SK-MEL-5 (cell line): ENCODE measurements around the gene TMEM43. TPM values are rescaled to one million over a fixed set of nuclear protein-coding genes. Genes with fewer than 3 reads are reported as not detected.
"Not testable (repeated sequence)": the region's sequence is repeated elsewhere in the genome, so short reads cannot be mapped to it uniquely, and the experiment has no call there.

Source experiments
- DNase-seq: peaks from one replicate; pipeline ENCODE4 v3.0.0-alpha.2; 2016; ENCODE audit warnings: low read depth, low spot score
- in situ Hi-C: cut with HindIII; loops from 2 replicates; pipeline ENCODE4 v1.10.0; 2016; ENCODE audit warnings: low sequenced_read_pairs, high pct_unique_total_duplicates, low pct_unique_long_range_greater_than_20kb
- polyA plus RNA-seq, 2 experiments: library from polyadenylated mRNA; depleted of rRNA; stranded (reverse); fragments of >200 nt; gene quantifications; 2 replicates each; pipeline ENCODE4 v1.2.3, GENCODE V29; 2015
- total RNA-seq: library from RNA; depleted of rRNA; stranded (reverse); fragments of >200 nt; shearing (Covaris generic); gene quantifications from 2 replicates; pipeline ENCODE4 v1.2.3, GENCODE V29; 2014; rRNA removed

Gene TMEM43, protein sequence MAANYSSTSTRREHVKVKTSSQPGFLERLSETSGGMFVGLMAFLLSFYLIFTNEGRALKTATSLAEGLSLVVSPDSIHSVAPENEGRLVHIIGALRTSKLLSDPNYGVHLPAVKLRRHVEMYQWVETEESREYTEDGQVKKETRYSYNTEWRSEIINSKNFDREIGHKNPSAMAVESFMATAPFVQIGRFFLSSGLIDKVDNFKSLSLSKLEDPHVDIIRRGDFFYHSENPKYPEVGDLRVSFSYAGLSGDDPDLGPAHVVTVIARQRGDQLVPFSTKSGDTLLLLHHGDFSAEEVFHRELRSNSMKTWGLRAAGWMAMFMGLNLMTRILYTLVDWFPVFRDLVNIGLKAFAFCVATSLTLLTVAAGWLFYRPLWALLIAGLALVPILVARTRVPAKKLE
- total RNA-seq: 56.4 and 58.2 TPM in 2 replicates
- 51.6 and 60.9 TPM in 2 replicates for polyA plus RNA-seq (2015; cell fraction: cytosol; rRNA removed)
- polyA plus RNA-seq (2015; cell fraction: nucleus; rRNA removed): 70.2 and 79.0 TPM in 2 replicates

DNA sequence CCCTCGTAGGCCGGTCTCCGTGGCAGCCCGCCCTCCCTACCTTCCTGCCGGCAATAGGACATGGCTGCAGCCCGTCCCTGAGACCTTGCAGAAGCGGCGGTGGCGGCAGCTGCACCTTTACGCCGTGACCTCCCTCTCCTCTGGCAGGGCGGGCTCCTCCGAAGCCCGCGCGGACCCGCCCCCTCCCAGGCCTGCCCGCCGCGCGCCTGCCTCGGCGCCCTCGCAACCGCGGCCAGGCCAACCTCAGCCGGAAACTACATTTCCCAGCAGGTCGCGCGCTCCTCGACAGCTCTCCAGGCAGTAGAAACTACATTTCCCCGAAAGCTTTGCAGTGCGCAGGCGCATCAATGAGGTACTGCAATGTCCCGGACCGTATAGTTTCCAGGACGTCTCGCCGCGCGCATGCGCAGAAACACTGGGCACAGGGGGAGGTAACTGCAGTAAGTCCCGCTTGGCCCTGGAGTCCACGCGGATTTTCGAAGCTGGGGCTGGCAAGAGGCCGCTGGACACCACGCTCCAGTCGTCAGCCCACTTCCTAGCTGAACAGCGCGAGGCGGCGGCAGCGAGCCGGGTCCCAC lies at the start of gene TMEM43, which contains the start of gene CHCHD4:
TSS of gene TMEM43 (plus strand) at position 438 of the 578 bp plus-strand sequence. CDS start 142 bp downstream, outside the sequence.
TSS of gene CHCHD4 (minus strand) at position 256 of the 578 bp plus-strand sequence. CDS start at position 62, 194 bp downstream.
- peak; percentile 99 for DNase-seq
- in situ Hi-C loops: no loop called here

DNA sequence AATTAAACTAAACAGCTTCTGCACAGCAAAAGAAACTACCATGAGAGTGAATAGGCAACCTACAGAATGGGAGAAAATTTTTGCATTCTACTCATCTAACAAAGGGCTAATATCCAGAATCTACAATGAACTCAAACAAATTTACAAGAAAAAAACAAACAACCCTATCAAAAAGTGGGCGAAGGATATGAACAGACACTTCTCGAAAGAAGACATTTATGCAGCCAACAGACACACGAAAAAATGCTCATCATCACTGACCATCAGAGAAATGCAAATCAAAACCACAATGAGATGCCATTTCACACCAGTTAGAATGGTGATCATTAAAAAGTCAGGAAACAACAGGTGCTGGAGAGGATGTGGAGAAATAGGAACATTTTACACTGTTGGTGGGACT lies 49.6 kb upstream of the TMEM43 start:
- in situ Hi-C loops, DNase-seq: not testable (repeated sequence)

DNA sequence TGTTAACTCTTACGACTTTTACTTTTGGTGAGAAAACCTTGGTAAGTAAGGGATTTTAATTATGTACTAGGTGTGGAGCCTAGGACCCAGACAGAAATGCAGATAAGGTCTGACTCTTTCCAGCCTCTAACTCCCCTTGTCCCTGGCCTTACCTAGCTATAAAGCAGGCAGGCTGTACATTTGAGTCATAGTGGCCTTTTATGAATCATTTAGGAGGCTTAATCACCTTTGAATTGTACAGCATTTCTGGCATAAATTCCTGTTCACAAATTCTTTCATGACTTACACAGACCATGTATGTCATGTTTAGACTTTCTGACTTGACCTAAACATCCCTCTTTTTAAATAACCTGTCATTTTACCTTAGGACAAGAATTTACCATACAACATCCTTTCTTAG lies 47.5 kb upstream of the TMEM43 start:
- no peak for DNase-seq
- in situ Hi-C loops: no loop called here

DNA sequence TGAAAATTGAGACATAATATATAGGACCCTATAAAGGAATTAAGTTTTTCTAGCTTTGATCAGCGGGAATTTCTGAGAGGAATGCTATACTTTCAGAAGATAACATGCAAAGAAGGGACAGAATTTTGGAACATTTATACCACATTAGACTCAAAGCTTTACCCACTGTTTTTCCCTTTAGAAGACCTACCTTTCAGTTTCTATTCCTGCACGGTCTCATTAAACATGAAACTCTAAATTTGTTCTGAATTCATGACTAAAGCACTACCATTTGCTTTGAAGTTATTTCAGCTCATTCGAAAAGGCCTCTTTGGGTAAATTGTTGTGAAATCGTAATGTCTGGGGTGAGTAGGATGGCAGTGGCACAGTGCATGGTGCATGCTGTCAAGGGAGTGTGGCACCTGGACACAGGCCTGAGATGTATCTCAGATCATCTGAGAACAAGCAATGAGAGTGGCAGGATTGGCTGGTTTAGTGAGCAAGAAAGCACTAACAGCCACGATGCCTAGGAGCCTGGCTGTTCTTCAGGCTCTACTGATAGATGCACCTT lies 42.7 kb upstream of the TMEM43 start:
- in situ Hi-C loops: no loop called here
- DNase-seq: no peak

DNA sequence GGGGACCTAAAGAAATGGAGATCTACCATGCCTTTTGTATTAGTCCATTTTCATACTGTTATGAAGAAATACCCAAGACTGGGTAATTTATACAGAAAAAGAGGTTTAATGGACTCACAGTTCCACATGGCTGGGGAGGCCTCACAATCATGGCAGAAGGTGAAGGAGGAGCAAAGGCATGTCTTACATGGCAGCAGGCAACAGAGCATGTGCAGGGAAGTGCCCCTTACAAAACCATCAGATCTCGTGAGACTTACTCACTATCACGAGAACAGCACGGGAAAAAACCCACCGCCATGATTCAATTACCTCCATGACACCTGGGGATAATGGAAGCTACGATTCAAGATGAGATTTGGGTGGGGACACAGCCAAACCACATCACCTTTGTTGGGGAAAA lies 37.4 kb upstream of the TMEM43 start:
- in situ Hi-C loops, DNase-seq: not testable (repeated sequence)

DNA sequence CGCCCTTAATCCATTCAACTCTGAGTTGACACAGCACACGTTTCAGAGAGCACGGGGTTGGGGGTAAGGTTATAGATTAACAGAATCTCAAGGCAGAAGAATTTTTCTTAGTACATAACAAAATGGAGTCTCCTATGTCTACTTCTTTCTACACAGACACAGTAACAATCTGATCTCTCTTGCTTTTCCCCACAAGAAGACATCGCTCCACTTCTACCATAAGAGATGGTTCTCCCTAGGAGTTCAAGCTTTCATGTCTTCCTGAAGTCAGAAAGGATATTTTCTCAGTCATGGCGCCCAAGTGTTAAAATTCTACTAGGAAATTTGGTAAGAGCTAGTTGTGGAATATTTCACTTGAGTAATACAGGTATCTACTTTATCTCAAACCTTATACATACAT lies 32.9 kb upstream of the TMEM43 start:
- in situ Hi-C loops, DNase-seq: not testable (repeated sequence)

DNA sequence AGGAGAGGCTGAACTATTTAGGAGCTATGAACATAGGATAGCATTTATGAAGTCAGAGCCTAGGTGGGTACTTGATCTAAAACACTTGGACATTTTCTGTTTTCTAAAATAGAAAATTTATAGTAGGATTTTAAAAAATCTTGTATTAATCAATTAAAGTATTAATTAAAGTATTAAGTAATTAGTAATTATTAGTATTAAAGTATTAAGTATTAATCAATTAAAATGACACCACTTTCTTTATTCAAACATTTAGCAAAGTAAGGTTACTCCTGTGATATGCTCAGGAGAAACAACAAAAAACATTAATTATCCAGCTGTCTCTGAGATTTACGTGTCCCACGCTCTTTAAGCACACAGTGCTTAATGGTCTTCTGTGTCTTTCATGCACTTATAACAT lies 32.4 kb upstream of the TMEM43 start:
- in situ Hi-C loops: no loop called here
- DNase-seq: no peak

DNA sequence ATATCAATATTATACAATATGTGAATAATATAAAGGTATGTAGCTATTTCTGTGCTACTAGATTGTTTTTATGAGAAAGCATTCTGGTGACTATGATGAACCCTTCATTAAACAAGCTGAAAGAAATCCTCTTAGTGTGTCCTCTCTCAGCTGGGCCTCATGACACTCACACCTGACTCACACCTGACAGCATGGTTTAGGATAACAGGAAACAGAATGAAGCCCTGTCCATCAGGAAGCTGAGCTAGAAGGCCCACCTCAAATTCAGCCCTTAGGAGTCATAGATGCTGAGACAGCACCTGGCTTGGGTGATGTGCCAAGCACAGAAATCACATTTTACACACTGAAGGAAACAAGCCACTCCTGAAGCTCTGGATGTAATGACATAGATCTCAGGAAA lies 31.0 kb upstream of the TMEM43 start:
- no peak for DNase-seq
- in situ Hi-C loops: no loop called here

DNA sequence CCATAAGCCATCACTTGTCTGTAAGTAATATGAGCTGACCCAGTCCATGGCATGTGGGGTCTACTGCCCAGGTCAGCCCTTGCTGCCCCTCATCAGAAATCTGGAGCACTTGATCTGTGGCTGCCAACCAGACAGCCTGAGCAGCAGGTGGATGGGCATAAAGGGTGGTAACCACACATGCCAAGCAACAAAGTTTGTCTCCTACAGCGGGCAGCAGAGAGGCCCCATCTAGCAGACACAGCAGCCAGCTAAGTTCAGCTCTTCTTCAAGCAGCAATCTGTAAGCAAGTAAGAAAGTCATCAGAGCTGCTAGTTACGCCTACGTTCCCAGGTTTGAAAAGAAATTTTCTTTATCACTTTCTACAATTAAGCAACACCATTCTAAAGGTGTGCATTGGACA lies 28.1 kb upstream of the TMEM43 start:
- DNase-seq: peak; percentile 36
- in situ Hi-C loops: no loop called here

DNA sequence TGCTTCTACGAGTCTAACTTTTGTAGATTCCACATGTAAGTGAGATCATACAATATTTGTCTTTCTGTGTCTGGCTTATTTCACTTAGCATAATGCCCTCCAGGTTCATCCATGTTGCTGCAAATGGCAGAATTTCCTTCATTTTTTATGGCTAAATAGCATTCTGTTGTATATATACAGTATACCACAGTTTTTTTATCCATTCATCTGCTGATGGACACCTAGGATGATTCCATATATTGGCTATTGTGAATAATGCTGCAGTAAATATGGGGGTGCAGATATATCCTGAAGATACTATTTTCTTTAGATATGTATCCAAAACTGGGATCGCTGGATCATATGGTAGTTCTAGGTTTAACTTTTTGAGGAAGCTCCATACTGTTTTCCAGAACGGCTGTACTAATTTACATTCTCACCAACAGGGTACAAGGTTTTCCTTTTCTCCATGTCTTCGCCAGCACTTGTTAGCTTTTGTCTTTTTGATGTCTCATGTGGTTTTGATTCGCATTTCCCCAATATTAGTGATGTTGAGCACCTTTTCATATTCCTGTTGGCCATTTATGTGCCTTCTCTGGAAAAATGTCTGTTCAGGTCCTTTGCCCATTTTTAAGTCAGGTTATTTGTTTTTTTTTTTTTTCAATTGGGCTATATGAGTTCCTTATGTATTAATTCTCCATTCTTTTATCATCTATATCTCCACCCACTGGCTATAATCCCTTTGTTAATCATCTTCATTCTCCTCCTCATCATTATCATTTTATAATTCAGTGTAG lies 27.0 kb upstream of the TMEM43 start:
- DNase-seq: no peak
- in situ Hi-C loops: no loop called here

DNA sequence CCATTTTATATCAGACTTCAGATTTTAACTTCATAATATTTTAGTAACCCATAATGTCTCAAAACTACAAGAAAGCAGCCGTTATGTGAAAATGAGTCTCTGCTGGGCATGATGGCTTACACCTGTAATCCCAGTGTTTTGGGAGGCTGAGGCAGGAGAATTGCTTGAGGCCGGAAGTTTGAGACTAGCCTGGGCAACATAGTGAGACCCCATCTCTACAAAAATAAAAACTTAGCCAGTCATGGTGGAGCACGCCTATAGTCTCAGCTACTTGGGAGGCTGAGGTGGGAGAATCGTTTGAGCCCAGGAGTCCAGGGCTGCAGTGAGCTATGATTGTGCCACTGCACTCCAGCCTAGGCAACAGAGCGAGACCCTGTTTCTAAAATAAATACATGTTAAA lies 15.0 kb upstream of the TMEM43 start:
- in situ Hi-C loops: not testable (repeated sequence)

DNA sequence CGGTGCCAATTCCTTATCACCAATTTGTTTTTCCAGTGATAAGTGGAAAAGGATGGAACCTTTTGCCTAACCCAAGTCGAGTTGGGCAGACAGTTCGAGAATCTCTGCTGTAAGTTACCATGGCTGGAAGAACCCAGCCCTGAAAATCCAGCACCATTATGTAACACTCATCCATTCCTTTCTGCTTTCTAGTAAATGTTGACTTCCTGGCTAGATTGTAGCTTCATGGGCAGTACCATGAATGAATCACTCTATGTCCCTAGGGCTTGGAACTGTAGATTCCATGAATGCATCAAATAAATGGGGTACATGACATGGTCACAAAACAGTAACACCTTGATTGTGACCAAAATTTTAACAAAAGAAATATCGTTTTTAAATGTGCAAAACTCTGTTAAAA lies 14.2 kb upstream of the TMEM43 start:
- DNase-seq: no peak
- in situ Hi-C loops: no loop called here

More for the DNA sequence above, 15.0 kb upstream of the TMEM43 start:
- DNase-seq: not testable (repeated sequence)

DNA sequence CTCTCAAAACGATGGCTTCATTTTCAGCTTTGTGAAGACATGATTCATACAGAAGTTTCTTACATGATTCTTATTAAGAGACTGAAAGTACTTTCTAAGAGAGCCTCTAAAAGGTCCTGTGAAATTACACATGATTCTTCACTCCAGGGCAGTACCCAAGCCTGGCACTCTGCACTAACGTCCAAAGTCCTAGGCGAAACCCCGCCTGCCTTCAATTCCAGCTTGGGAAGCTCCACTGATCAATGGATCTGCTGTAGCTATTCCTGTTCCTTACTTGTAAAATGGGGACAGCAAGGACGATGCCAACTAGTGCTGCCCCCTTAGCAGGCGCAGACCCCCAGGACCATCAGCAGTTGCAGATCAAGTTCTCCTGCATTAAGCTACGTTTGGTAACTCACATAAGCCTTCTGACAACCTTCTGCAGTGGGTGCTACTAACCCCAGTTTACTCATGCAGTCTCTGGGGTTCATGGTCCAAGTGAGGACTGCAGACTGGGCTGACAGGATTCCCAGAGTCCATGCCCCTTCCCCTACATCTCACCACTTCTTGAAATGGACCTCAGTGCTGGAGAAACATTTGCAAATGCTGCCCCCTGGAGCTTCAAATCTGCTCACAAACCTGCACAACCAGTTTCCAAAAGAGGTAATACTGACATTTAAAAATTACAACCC lies 10.8 kb upstream of the TMEM43 start:
- peak; percentile 35 for DNase-seq
- in situ Hi-C loops: no loop called here

DNA sequence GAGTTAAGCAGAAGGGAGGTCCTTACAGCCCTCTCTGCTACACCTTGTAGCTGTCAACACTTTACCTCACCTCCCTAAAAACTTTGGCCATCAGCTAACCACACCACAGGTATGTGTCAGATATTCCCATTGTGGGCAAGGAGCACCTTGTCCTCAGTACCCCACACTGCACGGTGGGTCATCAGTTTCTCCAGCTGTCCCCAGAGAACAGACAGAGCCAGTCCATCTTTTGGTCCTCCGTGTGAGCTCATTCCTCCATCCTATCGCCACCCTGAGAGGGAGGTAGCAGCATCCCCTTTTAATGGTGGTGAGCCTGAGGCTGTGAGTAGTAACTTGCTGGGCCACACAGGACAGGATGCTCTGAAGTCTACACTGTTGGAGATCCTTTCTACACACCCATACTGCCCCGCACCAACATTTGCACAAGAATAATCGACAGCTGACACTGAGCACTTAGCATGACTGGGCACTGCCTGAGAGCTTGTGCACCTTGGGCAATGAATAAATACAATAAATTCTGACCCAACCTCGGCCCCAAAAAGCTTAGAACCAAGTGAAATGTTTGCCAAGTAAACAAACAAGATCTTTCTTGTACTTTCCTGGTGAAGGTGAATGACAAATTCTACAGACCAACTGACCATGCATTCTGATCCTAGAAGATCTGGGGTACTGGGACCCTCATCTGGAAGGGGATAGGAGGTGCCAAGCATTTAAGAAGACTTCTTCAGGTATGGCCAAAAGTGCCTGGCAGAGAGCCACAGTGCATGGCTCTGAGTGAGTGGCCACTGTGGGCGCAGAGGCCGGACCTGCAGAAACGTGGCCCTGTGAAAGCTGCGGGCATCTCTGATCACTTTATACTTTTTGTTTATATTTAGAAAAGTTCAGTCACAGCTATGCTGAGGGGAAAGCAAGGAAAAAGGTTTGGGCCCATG lies 7.1 kb upstream of the TMEM43 start:
- no peak for DNase-seq
- in situ Hi-C loops: no loop called here

DNA sequence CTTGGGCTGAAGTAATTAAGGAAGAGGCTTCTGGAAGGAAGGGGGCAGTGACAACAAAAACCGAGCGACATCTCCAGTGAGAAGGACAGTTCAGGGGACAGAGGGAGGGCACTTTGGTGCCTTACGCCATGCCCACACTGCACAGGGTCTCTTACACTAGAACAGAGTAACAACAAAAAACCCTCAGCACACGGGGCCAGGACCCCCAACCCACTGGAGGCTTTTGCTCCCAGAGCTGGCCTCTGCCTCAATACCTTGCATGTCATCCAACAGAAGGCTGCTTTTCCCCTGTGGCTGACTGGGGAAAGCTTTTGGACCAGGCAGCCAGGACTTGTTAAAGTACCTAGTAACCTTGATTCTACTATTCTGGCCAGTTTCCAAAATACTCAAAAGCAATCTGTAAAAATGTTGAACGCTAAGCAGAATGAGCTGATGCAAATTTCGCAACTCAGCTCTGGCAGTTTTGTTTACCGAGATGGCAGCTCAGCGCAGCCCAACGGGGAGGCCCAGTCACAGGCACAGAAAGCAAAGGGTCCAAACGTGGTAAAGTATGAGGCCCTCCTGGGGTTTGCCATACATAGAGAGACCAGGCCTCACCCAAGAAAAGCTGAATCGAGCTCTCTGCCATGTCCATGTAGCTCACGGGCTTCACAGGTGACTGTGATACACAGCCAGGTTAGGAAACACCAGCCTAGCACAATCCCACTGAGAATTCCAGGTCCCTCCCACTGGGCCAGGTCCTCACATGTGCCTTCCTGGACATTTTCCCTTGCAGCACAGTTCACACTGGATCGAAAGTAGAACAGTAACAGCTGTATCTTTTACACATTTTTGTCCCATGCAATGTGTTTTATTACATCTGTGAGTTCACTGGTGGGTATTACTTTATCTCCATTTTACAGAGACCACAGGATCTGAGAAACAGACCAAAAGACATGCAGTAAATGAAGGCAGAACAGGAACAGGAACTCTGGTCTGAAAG lies 6.2 kb upstream of the TMEM43 start:
- no peak for DNase-seq
- in situ Hi-C loops: no loop called here
